HepG2 (cell line): Measurements from ENCODE around the gene DTNB. TPM values are rescaled to one million over a fixed set of nuclear protein-coding genes. Genes with fewer than 3 reads are reported as not detected.
A peak's percentile ranks its signal among the peaks of the same experiment; 100 is the strongest.

Experiments
- CREB1 ChIP-seq, 2 experiments: fragments of 450-650 bp in 1 of 2; IDR thresholded peaks; 2 replicates each; pipeline ENCODE4 v1.6.1; 2016 to 2017; ENCODE audit warnings: control low read depth in 1 of 2, mild to moderate bottlenecking in 1 of 2, missing compliant biosample characterization in 1 of 2, missing genetic modification characterization in 1 of 2
- DMAP1 ChIP-seq: IDR thresholded peaks from 2 replicates; pipeline ENCODE4 v1.6.1; 2016
- FOXC1 ChIP-seq: sonication (generic); formaldehyde crosslinking; IDR thresholded peaks from 2 replicates; pipeline ENCODE4 v1.8.0; 2022; ENCODE audit warnings: mild to moderate bottlenecking, missing genetic modification reagents, borderline replicate concordance
- JUN ChIP-seq: sonication (generic); formaldehyde crosslinking; IDR thresholded peaks from 2 replicates; pipeline ENCODE4 v1.4.0; 2020; ENCODE audit warnings: mild to moderate bottlenecking, missing genetic modification reagents
- KMT2B ChIP-seq: IDR thresholded peaks from 2 replicates; pipeline ENCODE4 v1.6.1; 2016; ENCODE audit warnings: missing genetic modification reagents, missing compliant biosample characterization
- MEF2D ChIP-seq: sonication (generic); formaldehyde crosslinking; IDR thresholded peaks from 2 replicates; pipeline ENCODE4 v1.5.1; 2020; ENCODE audit warnings: mild to moderate bottlenecking, missing genetic modification reagents
- PCBP1 ChIP-seq: fragments of 200-400 bp; formaldehyde crosslinking; IDR thresholded peaks from 2 replicates; pipeline ENCODE4 v1.6.1; 2017; ENCODE audit warnings: mild to moderate bottlenecking, low read depth, low read length, borderline replicate concordance
- REPIN1 ChIP-seq: sonication (generic); formaldehyde crosslinking; IDR thresholded peaks from 2 replicates; pipeline ENCODE4 v1.8.0; 2022; ENCODE audit warnings: missing genetic modification reagents, low read depth, mild to moderate bottlenecking, borderline replicate concordance
- SMAD9 ChIP-seq: sonication (generic); formaldehyde crosslinking; IDR thresholded peaks from 2 replicates; pipeline ENCODE4 v1.5.1; 2020; ENCODE audit warnings: mild to moderate bottlenecking, missing genetic modification reagents
- SP1 ChIP-seq, 2 experiments: fragments of 450-650 bp in 1 of 2; sonication (generic) in 1 of 2; formaldehyde crosslinking in 1 of 2; IDR thresholded peaks; 2 replicates each; pipeline versions ENCODE4 v1.4.0 to v1.6.1; 2016 to 2020; ENCODE audit warnings: missing genetic modification reagents in 1 of 2
- TERF1 ChIP-seq: sonication (generic); formaldehyde crosslinking; IDR thresholded peaks from 2 replicates; pipeline ENCODE4 v1.8.0; 2022; ENCODE audit warnings: mild to moderate bottlenecking, missing genetic modification reagents, moderate library complexity
- ZMYM4 ChIP-seq: sonication (generic); formaldehyde crosslinking; IDR thresholded peaks from 2 replicates; pipeline ENCODE4 v1.8.1; 2023; ENCODE audit warnings: mild to moderate bottlenecking, missing genetic modification reagents
- ZNF318 ChIP-seq: sonication (generic); formaldehyde crosslinking; IDR thresholded peaks from 2 replicates; pipeline ENCODE4 v1.4.0; 2020; ENCODE audit warnings: mild to moderate bottlenecking, missing genetic modification reagents
- ZNF34 ChIP-seq: sonication (generic); formaldehyde crosslinking; IDR thresholded peaks from 2 replicates; pipeline ENCODE4 v1.4.0; 2020; ENCODE audit warnings: mild to moderate bottlenecking, missing genetic modification reagents, borderline replicate concordance
- ZNF414 ChIP-seq: sonication (generic); formaldehyde crosslinking; IDR thresholded peaks from 2 replicates; pipeline ENCODE4 v1.5.0; 2020; ENCODE audit warnings: missing genetic modification reagents
- ZNF710 ChIP-seq: sonication (generic); formaldehyde crosslinking; IDR thresholded peaks from 2 replicates; pipeline ENCODE4 v1.5.0; 2020; ENCODE audit warnings: mild to moderate bottlenecking, missing genetic modification reagents, borderline replicate concordance
- polyA plus RNA-seq, 8 experiments: library from polyadenylated mRNA; depleted of rRNA in 3 of 8; stranded (reverse) in 7 of 8; unstranded in 1 of 8; fragments of >200 nt; fragmentation: Illumina TruSeq in 4 of 8; extraction: Trizol in 4 of 8; gene quantifications; 2 replicates each; pipeline versions ENCODE4 v1.2.1 to v1.2.3, GENCODE V29; 2011 to 2016; ENCODE audit warnings: low read depth in 4 of 8, missing spikeins in 1 of 8, mixed read lengths in 1 of 8; ENCODE audit not compliant: insufficient read depth in 1 of 8
- total RNA-seq, 5 experiments: library from RNA; depleted of rRNA; stranded (reverse); fragments of >200 nt; fragmentation: Illumina TruSeq; extraction: Trizol; gene quantifications; 2 replicates each; pipeline ENCODE4 v1.2.3, GENCODE V29; 2016; ENCODE audit warnings: low read depth in 1 of 5

DTNB gene
- total and polyA plus RNA-seq, 2 of the 13 experiments (the other 11 are each of a cell fraction or from before 2014, with no cell fraction given): 14.4 to 23.9 TPM

GRCh38 chr2:25672494-25673299 lies 680 bp downstream of the DTNB start (continued):
- TF ChIP-seq ZNF414 (CRISPR knock-in tag) (no peak), ZNF318 (CRISPR knock-in tag) (no peak), REPIN1 (CRISPR knock-in tag) (no peak), MEF2D (CRISPR knock-in tag) (no peak), TERF1 (peak; percentile 83), FOXC1 (CRISPR knock-in tag) (peak; percentile 72), PCBP1 (no peak), KMT2B (CRISPR knock-in tag) (peak; percentile 59; the same call in 1 of the 2 replicates), CREB1 (IDR thresholded peaks at IDR 0.05) (peak; percentile 4; the same call in 1 of the 2 replicates), CREB1 (CRISPR knock-in tag; IDR thresholded peaks at IDR 0.05) (no peak), ZMYM4 (0 out of 2 replicates have a peak, but pooled peaks have one; percentile 2), DMAP1 (CRISPR knock-in tag) (peak; percentile 32; the same call in 1 of the 2 replicates), JUN (CRISPR knock-in tag) (0 out of 2 replicates have a peak, but pooled peaks have one; percentile 38), SMAD9 (no peak), SP1 (IDR thresholded peaks at IDR 0.05) (no peak), SP1 (CRISPR knock-in tag; IDR thresholded peaks at IDR 0.05) (0 out of 2 replicates have a peak, but pooled peaks have one; percentile 23), ZNF34 (CRISPR knock-in tag) (peak; percentile 64; the same call in 1 of the 2 replicates), ZNF710 (CRISPR knock-in tag) (no peak)
